Liver (tissue), 9 donors: ENCODE results near the gene RBM15B. TPM values are rescaled to one million over a fixed set of nuclear protein-coding genes. Genes with fewer than 3 reads are reported as not detected.

Experiments used
- DNase-seq: peaks from one replicate; pipeline ENCODE4 v3.0.0-alpha.2; 2017; ENCODE audit warnings: low spot score
- H3K27ac ChIP-seq, 2 donors: one replicate each; pipeline ENCODE4 v1.7.0; 2013; ENCODE audit warnings: inconsistent platforms in 2 of 2, low read length in 2 of 2, control low read depth in 1 of 2, low read depth in 1 of 2, mild to moderate bottlenecking in 1 of 2
- H3K27me3 ChIP-seq, 4 donors: one replicate each; pipeline versions ENCODE4 v1.6.1 to v1.7.0; 2013; ENCODE audit warnings: low read length in 3 of 4, inconsistent platforms in 1 of 4, mild to moderate bottlenecking in 1 of 4, moderate library complexity in 1 of 4; ENCODE audit not compliant: control insufficient read depth in 4 of 4, insufficient read depth in 4 of 4
- H3K36me3 ChIP-seq, 4 donors: one replicate each; pipeline versions ENCODE4 v1.6.1 to v1.7.0; 2013; ENCODE audit warnings: low read length in 3 of 4, mild to moderate bottlenecking in 3 of 4, low read depth in 1 of 4, moderate library complexity in 1 of 4; ENCODE audit not compliant: control insufficient read depth in 4 of 4, insufficient read depth in 3 of 4
- H3K4me1 ChIP-seq, 4 donors: one replicate each; pipeline versions ENCODE4 v1.6.1 to v1.7.0; 2013; ENCODE audit warnings: low read length in 3 of 4, mild to moderate bottlenecking in 3 of 4, moderate library complexity in 1 of 4; ENCODE audit not compliant: control insufficient read depth in 4 of 4, insufficient read depth in 4 of 4
- H3K4me3 ChIP-seq, 3 donors: one replicate each; pipeline versions ENCODE4 v1.6.1 to v1.7.0; 2013; ENCODE audit warnings: low read length in 3 of 3, control low read depth in 1 of 3, low read depth in 1 of 3, mild to moderate bottlenecking in 1 of 3
- H3K9ac ChIP-seq, 2 donors: one replicate each; pipeline ENCODE4 v1.7.0; 2013; ENCODE audit warnings: low read length in 2 of 2, mild to moderate bottlenecking in 2 of 2, moderate library complexity in 2 of 2, control low read depth in 1 of 2, low read depth in 1 of 2
- H3K9me3 ChIP-seq, 4 donors: one replicate each; pipeline versions ENCODE4 v1.6.1 to v1.7.0; 2013; ENCODE audit warnings: low read length in 3 of 4; ENCODE audit not compliant: control insufficient read depth in 4 of 4
- EGR1 ChIP-seq, 2 donors: IDR thresholded peaks; 2 replicates each; pipeline ENCODE4 v1.6.1; 2016 to 2018; ENCODE audit warnings: antibody characterized with exemption in 2 of 2, low read depth in 2 of 2
- FOXA1 ChIP-seq: IDR thresholded peaks from 2 replicates; pipeline ENCODE4 v1.6.1; 2016; ENCODE audit warnings: antibody characterized with exemption
- FOXA2 ChIP-seq: IDR thresholded peaks from 2 replicates; pipeline ENCODE4 v1.6.1; 2016; ENCODE audit warnings: antibody characterized with exemption
- GABPA ChIP-seq, 2 donors: IDR thresholded peaks in 1 of 2; conservative IDR thresholded peaks in 1 of 2; 2 replicates each; pipeline ENCODE4 v1.6.1; 2016; ENCODE audit warnings: antibody characterized with exemption in 2 of 2, mild to moderate bottlenecking in 1 of 2, moderate library complexity in 1 of 2
- HNF4A ChIP-seq, 2 donors: conservative IDR thresholded peaks; 2 replicates each; pipeline ENCODE4 v1.6.1; 2016; ENCODE audit warnings: antibody characterized with exemption in 2 of 2, mild to moderate bottlenecking in 2 of 2
- HNF4G ChIP-seq: IDR thresholded peaks from 2 replicates; pipeline ENCODE4 v1.6.1; 2016; ENCODE audit warnings: antibody characterized with exemption
- JUND ChIP-seq, 2 donors: IDR thresholded peaks; 2 replicates each; pipeline ENCODE4 v1.6.1; 2016; ENCODE audit warnings: antibody characterized with exemption in 2 of 2
- NR2F2 ChIP-seq: IDR thresholded peaks from 2 replicates; pipeline ENCODE4 v1.6.1; 2016; ENCODE audit warnings: antibody characterized with exemption
- RAD21 ChIP-seq, 2 donors: IDR thresholded peaks; 2 replicates each; pipeline ENCODE4 v1.6.1; 2016; ENCODE audit warnings: antibody characterized with exemption in 2 of 2, mild to moderate bottlenecking in 2 of 2
- REST ChIP-seq: IDR thresholded peaks from 2 replicates; pipeline ENCODE4 v1.6.1; 2016; ENCODE audit warnings: antibody characterized with exemption, mild to moderate bottlenecking
- RXRA ChIP-seq, 2 donors: IDR thresholded peaks; 2 replicates each; pipeline ENCODE4 v1.6.1; 2017 to 2018; ENCODE audit warnings: antibody characterized with exemption in 2 of 2, mild to moderate bottlenecking in 1 of 2
- SP1 ChIP-seq: IDR thresholded peaks from 2 replicates; pipeline ENCODE4 v1.6.1; 2018; ENCODE audit warnings: antibody characterized with exemption, mild to moderate bottlenecking
- TAF1 ChIP-seq: conservative IDR thresholded peaks from 2 replicates; pipeline ENCODE4 v1.6.1; 2016; ENCODE audit warnings: antibody characterized with exemption, mild to moderate bottlenecking
- YY1 ChIP-seq: IDR thresholded peaks from 2 replicates; pipeline ENCODE4 v1.6.1; 2016; ENCODE audit warnings: antibody characterized with exemption, mild to moderate bottlenecking
- WGBS: extraction: QIAGEN DNeasy Blood & Tissue Kit; methylation state at CpG from one replicate; pipeline ENCODE4 v1.1.7; 2013; 5-methylcytosine and 5-hydroxymethylcytosine counted together
- polyA plus RNA-seq, 2 donors: library from polyadenylated mRNA; stranded (reverse) in 1 of 2; unstranded in 1 of 2; fragments of 200-250 nt in 1 of 2; fragments of >200 nt in 1 of 2; fragmentation: Nextera tagmentation in 1 of 2; extraction: Ambion mirVana in 1 of 2; gene quantifications; one replicate each; pipeline versions ENCODE4 v1.2.1 to v1.2.3, GENCODE V29; 2013 to 2015
- total RNA-seq, 2 donors: library from RNA; depleted of rRNA; stranded (reverse); fragments of >200 nt; gene quantifications; one replicate each; pipeline ENCODE4 v1.2.3, GENCODE V29; 2014
- TF ChIP-seq, protein P1 (sequence below): fragments of 150-350 bp; IDR thresholded peaks from 2 replicates; pipeline ENCODE4 v1.5.1; 2017; ENCODE audit warnings: improper control_type of control experiment, low read depth, low read length; ENCODE audit not compliant: missing input control
- TF ChIP-seq, protein P2 (sequence below): IDR thresholded peaks from 2 replicates; pipeline ENCODE4 v1.6.1; 2016; ENCODE audit warnings: antibody characterized with exemption
- TF ChIP-seq, protein P3 (sequence below): IDR thresholded peaks from 2 replicates; pipeline ENCODE4 v1.6.1; 2016; ENCODE audit warnings: antibody characterized with exemption
- TF ChIP-seq, protein P4 (sequence below): IDR thresholded peaks from 2 replicates; pipeline ENCODE4 v1.6.1; 2016; ENCODE audit warnings: antibody characterized with exemption
- donor health status: healthy.
- donor health status: healthy.
- donor health status: healthy.
- donor health status: healthy.
- donor health status: healthy.

The RBM15B gene
- total and polyA plus RNA-seq, 4 donors: 2.3 to 14.8 (median 10.0) TPM

GRCh38 chr3:51378065-51378464 lies 13.0 kb upstream of the RBM15B start:
- no peak overlapping the region for H3K4me3 ChIP-seq
- H3K9ac ChIP-seq: no peak overlapping the region
- no peak for DNase-seq
- H3K9me3 ChIP-seq: no peaks in the 10 kb centered on the region
- H3K27me3 ChIP-seq: no peaks in the 10 kb centered on the region
- H3K36me3 ChIP-seq: no peaks in the 10 kb centered on the region
- H3K27ac ChIP-seq: no peak overlapping the region
- H3K4me1 ChIP-seq: peaks cover 0 to 10% (median 8%) of the 10 kb centered on the region in 4 donors
- TF ChIP-seq RXRA (IDR thresholded peaks at IDR 0.05): no peak
- TF ChIP-seq FOXA1: no peak
- no peak for TF ChIP-seq NR2F2
- TF ChIP-seq, protein P1, sequence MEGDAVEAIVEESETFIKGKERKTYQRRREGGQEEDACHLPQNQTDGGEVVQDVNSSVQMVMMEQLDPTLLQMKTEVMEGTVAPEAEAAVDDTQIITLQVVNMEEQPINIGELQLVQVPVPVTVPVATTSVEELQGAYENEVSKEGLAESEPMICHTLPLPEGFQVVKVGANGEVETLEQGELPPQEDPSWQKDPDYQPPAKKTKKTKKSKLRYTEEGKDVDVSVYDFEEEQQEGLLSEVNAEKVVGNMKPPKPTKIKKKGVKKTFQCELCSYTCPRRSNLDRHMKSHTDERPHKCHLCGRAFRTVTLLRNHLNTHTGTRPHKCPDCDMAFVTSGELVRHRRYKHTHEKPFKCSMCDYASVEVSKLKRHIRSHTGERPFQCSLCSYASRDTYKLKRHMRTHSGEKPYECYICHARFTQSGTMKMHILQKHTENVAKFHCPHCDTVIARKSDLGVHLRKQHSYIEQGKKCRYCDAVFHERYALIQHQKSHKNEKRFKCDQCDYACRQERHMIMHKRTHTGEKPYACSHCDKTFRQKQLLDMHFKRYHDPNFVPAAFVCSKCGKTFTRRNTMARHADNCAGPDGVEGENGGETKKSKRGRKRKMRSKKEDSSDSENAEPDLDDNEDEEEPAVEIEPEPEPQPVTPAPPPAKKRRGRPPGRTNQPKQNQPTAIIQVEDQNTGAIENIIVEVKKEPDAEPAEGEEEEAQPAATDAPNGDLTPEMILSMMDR: no peak
- TF ChIP-seq REST: no peak
- 78% methylated on average over 5 of the region's 5 CpGs for WGBS

GRCh38 chr3:51378726-51379125 lies 12.4 kb upstream of the RBM15B start:
- H3K36me3 ChIP-seq: no peaks in the 10 kb centered on the region
- no peak overlapping the region for H3K27ac ChIP-seq
- TF ChIP-seq FOXA2 (no peak), GABPA (IDR thresholded peaks at IDR 0.05 in 1 of 2, conservative IDR thresholded peaks at IDR 0.05 in 1 of 2) (no peak), YY1 (no peak), SP1 (no peak), RXRA (IDR thresholded peaks at IDR 0.05) (no peak), REST (no peak), HNF4G (no peak), FOXA1 (no peak), RAD21 (IDR thresholded peaks at IDR 0.05) (no peak), JUND (IDR thresholded peaks at IDR 0.05) (no peak), HNF4A (conservative IDR thresholded peaks at IDR 0.05) (no peak), TAF1 (no peak), NR2F2 (no peak), EGR1 (IDR thresholded peaks at IDR 0.05; ENCODE audit: low read depth in 2 of 2) (no peak)
- TF ChIP-seq, protein P2, sequence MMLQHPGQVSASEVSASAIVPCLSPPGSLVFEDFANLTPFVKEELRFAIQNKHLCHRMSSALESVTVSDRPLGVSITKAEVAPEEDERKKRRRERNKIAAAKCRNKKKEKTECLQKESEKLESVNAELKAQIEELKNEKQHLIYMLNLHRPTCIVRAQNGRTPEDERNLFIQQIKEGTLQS: no peak
- TF ChIP-seq, protein P1: no peak
- TF ChIP-seq, protein P3, sequence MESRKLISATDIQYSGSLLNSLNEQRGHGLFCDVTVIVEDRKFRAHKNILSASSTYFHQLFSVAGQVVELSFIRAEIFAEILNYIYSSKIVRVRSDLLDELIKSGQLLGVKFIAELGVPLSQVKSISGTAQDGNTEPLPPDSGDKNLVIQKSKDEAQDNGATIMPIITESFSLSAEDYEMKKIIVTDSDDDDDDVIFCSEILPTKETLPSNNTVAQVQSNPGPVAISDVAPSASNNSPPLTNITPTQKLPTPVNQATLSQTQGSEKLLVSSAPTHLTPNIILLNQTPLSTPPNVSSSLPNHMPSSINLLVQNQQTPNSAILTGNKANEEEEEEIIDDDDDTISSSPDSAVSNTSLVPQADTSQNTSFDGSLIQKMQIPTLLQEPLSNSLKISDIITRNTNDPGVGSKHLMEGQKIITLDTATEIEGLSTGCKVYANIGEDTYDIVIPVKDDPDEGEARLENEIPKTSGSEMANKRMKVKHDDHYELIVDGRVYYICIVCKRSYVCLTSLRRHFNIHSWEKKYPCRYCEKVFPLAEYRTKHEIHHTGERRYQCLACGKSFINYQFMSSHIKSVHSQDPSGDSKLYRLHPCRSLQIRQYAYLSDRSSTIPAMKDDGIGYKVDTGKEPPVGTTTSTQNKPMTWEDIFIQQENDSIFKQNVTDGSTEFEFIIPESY: no peak
- TF ChIP-seq, protein P4, sequence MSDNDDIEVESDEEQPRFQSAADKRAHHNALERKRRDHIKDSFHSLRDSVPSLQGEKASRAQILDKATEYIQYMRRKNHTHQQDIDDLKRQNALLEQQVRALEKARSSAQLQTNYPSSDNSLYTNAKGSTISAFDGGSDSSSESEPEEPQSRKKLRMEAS: no peak
- no peaks in the 10 kb centered on the region for H3K9me3 ChIP-seq
- H3K4me1 ChIP-seq: peaks cover 0 to 10% (median 6%) of the 10 kb centered on the region in 4 donors
- no peaks in the 10 kb centered on the region for H3K27me3 ChIP-seq
- DNase-seq: no peak
- no peak overlapping the region for H3K9ac ChIP-seq
- H3K4me3 ChIP-seq: no peak overlapping the region
- 90% methylated on average over 2 of the region's 2 CpGs for WGBS
